Upper lobe of left lung (tissue), 4 donors: ENCODE measurements around the gene PLCH2.

ENCODE experiments used
- CTCF ChIP-seq, 6 experiments: fragments of 450-650 bp in 4 of 6; fragments of 200-600 bp in 2 of 6; sonication (generic) in 2 of 6; IDR thresholded peaks; one replicate each; pipeline ENCODE4 v1.5.1; 2016 to 2019; ENCODE audit warnings: antibody characterized with exemption in 6 of 6
- POLR2A ChIP-seq, 4 donors: fragments of 450-650 bp; IDR thresholded peaks; one replicate each; pipeline ENCODE4 v1.5.1; 2016 to 2017; ENCODE audit warnings: antibody characterized with exemption in 4 of 4, mild to moderate bottlenecking in 2 of 4

GRCh38 chr1:2530513-2531361, 54.6 kb downstream of the PLCH2 start:
- no peak for TF ChIP-seq POLR2A (IDR thresholded peaks at IDR 0.05)
- TF ChIP-seq CTCF (IDR thresholded peaks at IDR 0.05) = no peak
